Neural crest cell (in vitro differentiated cells): ENCODE results near the gene ZDHHC14. TPM values are rescaled to one million over a fixed set of nuclear protein-coding genes. Genes with fewer than 3 reads are reported as not detected.

Experiments used
- DNase-seq: peaks from one replicate; pipeline ENCODE4 v3.0.0; 2021; ENCODE audit warnings: low read depth, mixed read lengths, low spot score
- H3K27ac Mint-ChIP-seq: one replicate; pipeline ENCODE4 v1.8.0; 2021; ENCODE audit warnings: mild to moderate bottlenecking, mixed read lengths; ENCODE audit not compliant: unreplicated experiment
- H3K27me3 Mint-ChIP-seq: 2 replicates; pipeline ENCODE4 v1.8.0; 2021; ENCODE audit warnings: low read depth, mild to moderate bottlenecking, mixed read lengths
- H3K36me3 Mint-ChIP-seq: 2 replicates; pipeline ENCODE4 v1.8.0; 2021; ENCODE audit warnings: low read depth, mild to moderate bottlenecking, mixed read lengths
- H3K4me1 Mint-ChIP-seq: 2 replicates; pipeline ENCODE4 v1.8.0; 2021; ENCODE audit warnings: mixed read lengths
- H3K4me3 Mint-ChIP-seq: one replicate; pipeline ENCODE4 v1.8.0; 2021; ENCODE audit warnings: mild to moderate bottlenecking, mixed read lengths
- H3K9me3 Mint-ChIP-seq: 2 replicates; pipeline ENCODE4 v1.8.0; 2021; ENCODE audit warnings: mixed read lengths
- CTCF ChIP-seq: fragments of 200-600 bp; sonication (generic); conservative IDR thresholded peaks from 2 replicates; pipeline ENCODE4 v1.5.0; 2021; ENCODE audit warnings: antibody characterized with exemption, mild to moderate bottlenecking
- microRNA-seq: library from miRNA; unstranded; fragments of <30 nt; microRNA quantifications from one replicate; pipeline ENCODE4, GENCODE V29; 2020
- total RNA-seq: library from RNA; stranded (reverse); gene quantifications from 2 replicates; pipeline ENCODE4 v1.2.1, GENCODE V29; 2021

ZDHHC14 gene
- total RNA-seq, 1 donor from 2014 or later, result 5.3 TPM

- Mint-ChIP-seq H3K4me3 (no peak overlapping the region), H3K36me3 (peaks cover 6% of the 10 kb centered on the region), H3K27ac (no peak overlapping the region), H3K9me3 (peaks cover 8% of the 10 kb centered on the region), H3K4me1 (peaks cover 8% of the 10 kb centered on the region), H3K27me3 (peaks cover 28% of the 10 kb centered on the region)
- no peak for DNase-seq
- no peak for TF ChIP-seq CTCF
These were observed 344.2 kb downstream of the ZDHHC14 start for GRCh38 chr6:157724960-157725741.

GRCh38 chr6:157725836-157726235, 344.8 kb downstream of the ZDHHC14 start:
- Mint-ChIP-seq H3K4me1 (peaks cover 8% of the 10 kb centered on the region), H3K36me3 (peaks cover 6% of the 10 kb centered on the region), H3K27ac (no peak overlapping the region), H3K9me3 (peaks cover 8% of the 10 kb centered on the region), H3K27me3 (peaks cover 25% of the 10 kb centered on the region), H3K4me3 (no peak overlapping the region)
- TF ChIP-seq CTCF, result no peak
- no peak for DNase-seq

- H3K27ac Mint-ChIP-seq, result no peak overlapping the region
- no peak overlapping the region for H3K4me3 Mint-ChIP-seq
- H3K9me3 Mint-ChIP-seq, result peaks cover 8% of the 10 kb centered on the region
- TF ChIP-seq CTCF, result no peak
- H3K27me3 Mint-ChIP-seq, result peaks cover 15% of the 10 kb centered on the region
- H3K4me1 Mint-ChIP-seq, result no peaks in the 10 kb centered on the region
- no peak for DNase-seq
- peaks cover 6% of the 10 kb centered on the region for H3K36me3 Mint-ChIP-seq
These were observed 346.1 kb downstream of the ZDHHC14 start for GRCh38 chr6:157726892-157727628.

Small RNA genes lying within 50 kb of the gene (microRNA-seq; reads per million reads assigned to microRNA genes)
- gene MIR3692, result not detected

Other genes with a start within 250 kb of the ZDHHC14 start
- gene TMEM242, start 57.7 kb upstream of the ZDHHC14 start, total RNA-seq, result 10.4 and 11.3 TPM in 2 replicates